Measurements from ENCODE around the gene SH3PXD2B. TPM values are rescaled to one million over a fixed set of nuclear protein-coding genes. Genes with fewer than 3 reads are reported as not detected.

SH3PXD2B gene
- total RNA-seq, 1 donor from 2014 or later = 81.1 TPM

DNA sequence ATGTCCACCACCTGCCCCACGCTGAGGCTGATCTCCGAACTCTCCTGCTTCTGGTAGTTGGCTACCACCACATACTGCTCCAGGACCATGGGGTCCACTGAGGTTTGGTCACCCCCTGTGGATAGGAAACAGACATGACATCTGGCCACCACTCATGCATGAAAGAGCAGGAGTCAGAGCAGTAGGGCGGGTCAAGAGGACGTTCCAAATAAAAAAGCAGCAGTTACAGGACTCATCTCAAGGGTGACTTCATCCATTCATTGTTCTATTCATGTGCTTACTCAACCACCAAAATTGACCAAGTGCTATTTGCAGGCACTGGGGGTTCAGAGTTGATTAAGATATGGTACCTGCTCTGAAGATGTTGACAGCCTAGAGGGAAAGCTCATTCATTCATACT lies 91.6 kb downstream of the SH3PXD2B start:
- no peaks in the 10 kb centered on the region for H3K9me3 Mint-ChIP-seq (ENCODE audit: low read depth)

DNA sequence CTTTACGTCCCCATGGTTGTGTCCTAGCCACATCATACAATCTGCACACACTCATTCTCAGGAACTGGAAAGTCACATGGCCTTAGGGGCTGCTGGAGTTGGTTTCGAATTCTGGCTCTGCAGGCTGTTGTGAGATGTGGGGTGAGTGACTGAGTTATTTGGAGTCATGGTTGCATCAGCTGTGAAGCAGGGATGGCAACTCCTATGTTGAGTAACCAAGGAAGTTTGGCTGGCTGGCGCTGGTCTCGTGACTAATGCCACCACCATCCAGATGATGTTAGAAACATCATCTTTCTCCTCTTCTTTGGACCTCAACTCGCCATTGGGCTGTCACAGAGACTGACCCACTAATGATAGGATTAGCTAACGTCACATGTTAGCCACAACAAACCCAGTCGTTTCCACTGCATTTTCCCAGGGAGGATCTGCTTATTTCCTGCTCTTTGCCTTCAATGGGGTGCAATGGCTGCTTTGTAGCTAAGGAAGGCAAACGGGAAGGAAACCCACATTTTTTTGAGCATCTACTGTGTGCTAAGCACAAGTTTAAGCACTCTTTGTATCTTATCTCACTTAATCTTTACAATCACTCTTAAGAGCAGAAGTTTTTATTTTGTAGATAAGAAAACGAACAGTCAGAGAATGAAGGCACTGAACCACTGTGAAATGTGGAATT lies 92.6 kb downstream of the SH3PXD2B start:
- Mint-ChIP-seq H3K27me3 (ENCODE audit: low read depth) (peaks cover 3% of the 10 kb centered on the region), H3K36me3 (ENCODE audit: low read depth) (peaks cover 73% of the 10 kb centered on the region), H3K9me3 (ENCODE audit: low read depth) (no peaks in the 10 kb centered on the region), H3K27ac (ENCODE audit: unreplicated experiment) (peak overlapping the region; percentile 93), H3K4me1 (ENCODE audit: low read depth) (peaks cover 8% of the 10 kb centered on the region), H3K4me3 (ENCODE audit: unreplicated experiment) (no peak overlapping the region)
- no peak for DNase-seq (ENCODE audit: low spot score)
- TF ChIP-seq, protein P1, sequence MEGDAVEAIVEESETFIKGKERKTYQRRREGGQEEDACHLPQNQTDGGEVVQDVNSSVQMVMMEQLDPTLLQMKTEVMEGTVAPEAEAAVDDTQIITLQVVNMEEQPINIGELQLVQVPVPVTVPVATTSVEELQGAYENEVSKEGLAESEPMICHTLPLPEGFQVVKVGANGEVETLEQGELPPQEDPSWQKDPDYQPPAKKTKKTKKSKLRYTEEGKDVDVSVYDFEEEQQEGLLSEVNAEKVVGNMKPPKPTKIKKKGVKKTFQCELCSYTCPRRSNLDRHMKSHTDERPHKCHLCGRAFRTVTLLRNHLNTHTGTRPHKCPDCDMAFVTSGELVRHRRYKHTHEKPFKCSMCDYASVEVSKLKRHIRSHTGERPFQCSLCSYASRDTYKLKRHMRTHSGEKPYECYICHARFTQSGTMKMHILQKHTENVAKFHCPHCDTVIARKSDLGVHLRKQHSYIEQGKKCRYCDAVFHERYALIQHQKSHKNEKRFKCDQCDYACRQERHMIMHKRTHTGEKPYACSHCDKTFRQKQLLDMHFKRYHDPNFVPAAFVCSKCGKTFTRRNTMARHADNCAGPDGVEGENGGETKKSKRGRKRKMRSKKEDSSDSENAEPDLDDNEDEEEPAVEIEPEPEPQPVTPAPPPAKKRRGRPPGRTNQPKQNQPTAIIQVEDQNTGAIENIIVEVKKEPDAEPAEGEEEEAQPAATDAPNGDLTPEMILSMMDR (IDR thresholded peaks at IDR 0.05) = no peak

More for the DNA sequence above, 91.6 kb downstream of the SH3PXD2B start:
- peaks cover 8% of the 10 kb centered on the region for H3K4me1 Mint-ChIP-seq (ENCODE audit: low read depth)
- H3K27ac Mint-ChIP-seq (ENCODE audit: unreplicated experiment) = no peak overlapping the region
- peaks cover 68% of the 10 kb centered on the region for H3K36me3 Mint-ChIP-seq (ENCODE audit: low read depth)
- no peak overlapping the region for H3K4me3 Mint-ChIP-seq (ENCODE audit: unreplicated experiment)
- no peak for DNase-seq (ENCODE audit: low spot score)
- TF ChIP-seq, protein P1 (IDR thresholded peaks at IDR 0.05) = no peak
- H3K27me3 Mint-ChIP-seq (ENCODE audit: low read depth) = peaks cover 3% of the 10 kb centered on the region

DNA sequence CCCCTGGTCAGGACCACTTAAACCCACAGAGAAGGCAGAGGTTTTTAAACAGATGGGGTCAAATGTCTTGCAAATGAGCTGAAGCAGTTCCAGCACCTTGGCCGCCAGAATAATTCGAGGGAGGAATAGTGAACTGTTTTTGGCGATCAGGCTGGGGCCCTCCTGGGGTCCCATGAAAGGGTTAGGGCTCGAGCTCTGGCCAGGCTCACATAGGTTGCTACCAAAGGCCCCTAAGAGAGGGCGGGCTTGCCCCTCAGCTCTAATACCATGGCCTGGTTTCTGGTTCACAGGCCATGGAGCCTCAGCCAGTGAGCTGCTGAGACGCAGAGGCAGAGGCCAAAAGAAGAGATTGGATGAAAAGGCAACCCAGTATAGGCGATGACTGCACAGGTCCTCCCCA lies 96.0 kb downstream of the SH3PXD2B start:
- H3K36me3 Mint-ChIP-seq (ENCODE audit: low read depth) = peaks cover 64% of the 10 kb centered on the region
- H3K27me3 Mint-ChIP-seq (ENCODE audit: low read depth) = peaks cover 5% of the 10 kb centered on the region
- H3K4me1 Mint-ChIP-seq (ENCODE audit: low read depth) = peaks cover 28% of the 10 kb centered on the region
- no peaks in the 10 kb centered on the region for H3K9me3 Mint-ChIP-seq (ENCODE audit: low read depth)
- H3K27ac Mint-ChIP-seq (ENCODE audit: unreplicated experiment) = no peak overlapping the region
- no peak overlapping the region for H3K4me3 Mint-ChIP-seq (ENCODE audit: unreplicated experiment)
- TF ChIP-seq, protein P1 (IDR thresholded peaks at IDR 0.05) = no peak
- peak; percentile 34 for DNase-seq (ENCODE audit: low spot score)

- Mint-ChIP-seq H3K9me3 (ENCODE audit: low read depth) (no peaks in the 10 kb centered on the region), H3K27me3 (ENCODE audit: low read depth) (peaks cover 5% of the 10 kb centered on the region), H3K4me1 (ENCODE audit: low read depth) (peaks cover 24% of the 10 kb centered on the region), H3K36me3 (ENCODE audit: low read depth) (peaks cover 62% of the 10 kb centered on the region), H3K4me3 (ENCODE audit: unreplicated experiment) (no peak overlapping the region), H3K27ac (ENCODE audit: unreplicated experiment) (no peak overlapping the region)
- TF ChIP-seq, protein P1 (IDR thresholded peaks at IDR 0.05) = no peak
- no peak for DNase-seq (ENCODE audit: low spot score)
Observed at GRCh38 chr5:172356527-172356926, 97.8 kb downstream of the SH3PXD2B start.

GRCh38 chr5:172356047-172356446 lies 98.3 kb downstream of the SH3PXD2B start:
- Mint-ChIP-seq H3K9me3 (ENCODE audit: low read depth) (no peaks in the 10 kb centered on the region), H3K4me1 (ENCODE audit: low read depth) (peaks cover 20% of the 10 kb centered on the region), H3K4me3 (ENCODE audit: unreplicated experiment) (no peak overlapping the region), H3K27ac (ENCODE audit: unreplicated experiment) (no peak overlapping the region), H3K36me3 (ENCODE audit: low read depth) (peaks cover 62% of the 10 kb centered on the region), H3K27me3 (ENCODE audit: low read depth) (peaks cover 5% of the 10 kb centered on the region)
- TF ChIP-seq, protein P1 (IDR thresholded peaks at IDR 0.05) = no peak
- no peak for DNase-seq (ENCODE audit: low spot score)
